ENCODE results near the gene ELP4.

Gene ELP4

DNA sequence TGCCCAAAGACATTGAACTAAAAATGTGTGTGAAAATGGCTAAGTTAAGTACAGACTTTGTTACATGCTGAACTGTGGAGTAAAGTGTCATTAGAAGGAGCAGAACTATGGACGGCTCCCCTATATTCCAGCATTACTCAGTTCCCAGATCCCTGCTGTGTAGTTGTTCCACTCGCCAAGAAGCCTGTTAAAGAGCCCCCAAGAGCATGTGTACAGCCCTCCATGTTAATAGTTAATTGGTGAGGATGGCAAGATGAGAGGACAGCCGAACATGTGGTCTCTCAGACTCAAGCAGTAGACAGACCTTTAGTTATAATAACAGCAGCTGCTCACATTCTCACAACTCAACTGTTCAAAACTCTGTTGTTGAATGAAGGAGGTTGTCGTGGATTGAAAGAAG lies 127.4 kb downstream of the ELP4 start:
- Histone ChIP-seq H3K36me3 (ENCODE audit: control insufficient read depth in 2 of 2, insufficient read depth in 1 of 2, low read length in 2 of 2) (no peaks in the 10 kb centered on the region), H3K4me1 (ENCODE audit: control insufficient read depth, insufficient read depth, low read length) (no peaks in the 10 kb centered on the region), H3K4me3 (ENCODE audit: low read depth, low read length) (no peak overlapping the region), H3K9me3 (ENCODE audit: control insufficient read depth, insufficient read depth, low read depth, low read length) (no peaks in the 10 kb centered on the region), H3K27ac (ENCODE audit: extremely low read depth, low read depth, low read length) (no peak overlapping the region)
- ChIA-PET CTCF (no interaction called here), POLR2A (no interaction called here)
- TF ChIP-seq MEIS1 (CRISPR knock-in tag; IDR thresholded peaks at IDR 0.05; ENCODE audit: borderline replicate concordance) (no peak), ZNF121 (tag by site-specific recombination; IDR thresholded peaks at IDR 0.05) (no peak), ZNF558 (tag by site-specific recombination; IDR thresholded peaks at IDR 0.05) (no peak), ZNF549 (tag by site-specific recombination; IDR thresholded peaks at IDR 0.05) (no peak), PRDM1 (tag by site-specific recombination; IDR thresholded peaks at IDR 0.05) (no peak), ZNF660 (tag by site-specific recombination; IDR thresholded peaks at IDR 0.05) (no peak)
- TF ChIP-seq, protein P1, sequence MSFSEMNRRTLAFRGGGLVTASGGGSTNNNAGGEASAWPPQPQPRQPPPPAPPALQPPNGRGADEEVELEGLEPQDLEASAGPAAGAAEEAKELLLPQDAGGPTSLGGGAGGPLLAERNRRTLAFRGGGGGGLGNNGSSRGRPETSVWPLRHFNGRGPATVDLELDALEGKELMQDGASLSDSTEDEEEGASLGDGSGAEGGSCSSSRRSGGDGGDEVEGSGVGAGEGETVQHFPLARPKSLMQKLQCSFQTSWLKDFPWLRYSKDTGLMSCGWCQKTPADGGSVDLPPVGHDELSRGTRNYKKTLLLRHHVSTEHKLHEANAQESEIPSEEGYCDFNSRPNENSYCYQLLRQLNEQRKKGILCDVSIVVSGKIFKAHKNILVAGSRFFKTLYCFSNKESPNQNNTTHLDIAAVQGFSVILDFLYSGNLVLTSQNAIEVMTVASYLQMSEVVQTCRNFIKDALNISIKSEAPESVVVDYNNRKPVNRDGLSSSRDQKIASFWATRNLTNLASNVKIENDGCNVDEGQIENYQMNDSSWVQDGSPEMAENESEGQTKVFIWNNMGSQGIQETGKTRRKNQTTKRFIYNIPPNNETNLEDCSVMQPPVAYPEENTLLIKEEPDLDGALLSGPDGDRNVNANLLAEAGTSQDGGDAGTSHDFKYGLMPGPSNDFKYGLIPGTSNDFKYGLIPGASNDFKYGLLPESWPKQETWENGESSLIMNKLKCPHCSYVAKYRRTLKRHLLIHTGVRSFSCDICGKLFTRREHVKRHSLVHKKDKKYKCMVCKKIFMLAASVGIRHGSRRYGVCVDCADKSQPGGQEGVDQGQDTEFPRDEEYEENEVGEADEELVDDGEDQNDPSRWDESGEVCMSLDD (tag by site-specific recombination; IDR thresholded peaks at IDR 0.05) = no peak

DNA sequence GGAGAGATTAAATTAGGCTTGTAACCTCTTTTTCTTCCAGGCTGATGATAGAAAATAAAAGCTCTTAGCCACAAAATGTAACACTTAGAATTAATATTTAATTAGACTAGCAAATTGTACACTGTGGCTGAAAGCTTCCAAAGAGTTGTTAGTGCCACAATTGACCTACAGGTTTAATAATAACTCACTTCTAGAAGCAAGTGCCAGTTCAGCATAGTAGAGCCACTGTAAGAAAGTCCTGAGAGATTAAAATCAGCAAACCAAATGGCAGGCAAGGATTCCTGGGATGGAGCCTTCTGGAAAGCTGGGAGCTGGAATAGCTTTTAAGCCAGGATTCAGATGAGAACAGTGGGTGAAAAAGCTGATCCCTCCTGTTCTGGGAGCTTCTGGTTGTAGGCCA lies 131.0 kb downstream of the ELP4 start:
- no peak overlapping the region for H3K4me3 ChIP-seq (ENCODE audit: low read depth, low read length)
- no peaks in the 10 kb centered on the region for H3K4me1 ChIP-seq (ENCODE audit: control insufficient read depth, insufficient read depth, low read length)
- TF ChIP-seq SP7 (tag by site-specific recombination; IDR thresholded peaks at IDR 0.05) (no peak), MYNN (tag by site-specific recombination; IDR thresholded peaks at IDR 0.05; ENCODE audit: borderline replicate concordance) (no peak), MZF1 (tag by site-specific recombination; IDR thresholded peaks at IDR 0.05; ENCODE audit: borderline replicate concordance) (no peak), ZNF416 (tag by site-specific recombination; IDR thresholded peaks at IDR 0.05) (no peak), ZNF184 (tag by site-specific recombination; IDR thresholded peaks at IDR 0.05) (no peak), RBAK (tag by site-specific recombination; IDR thresholded peaks at IDR 0.05) (no peak), ZFP3 (tag by site-specific recombination; IDR thresholded peaks at IDR 0.05; ENCODE audit: low read depth) (no peak), ZNF791 (tag by site-specific recombination; IDR thresholded peaks at IDR 0.05) (no peak), ZNF202 (tag by site-specific recombination; IDR thresholded peaks at IDR 0.05; ENCODE audit: borderline replicate concordance) (no peak), ZNF2 (tag by site-specific recombination; IDR thresholded peaks at IDR 0.05) (no peak), ZNF624 (tag by site-specific recombination; IDR thresholded peaks at IDR 0.05) (no peak), SALL2 (tag by site-specific recombination; IDR thresholded peaks at IDR 0.05; ENCODE audit: borderline replicate concordance) (no peak)
- TF ChIP-seq, protein P2, sequence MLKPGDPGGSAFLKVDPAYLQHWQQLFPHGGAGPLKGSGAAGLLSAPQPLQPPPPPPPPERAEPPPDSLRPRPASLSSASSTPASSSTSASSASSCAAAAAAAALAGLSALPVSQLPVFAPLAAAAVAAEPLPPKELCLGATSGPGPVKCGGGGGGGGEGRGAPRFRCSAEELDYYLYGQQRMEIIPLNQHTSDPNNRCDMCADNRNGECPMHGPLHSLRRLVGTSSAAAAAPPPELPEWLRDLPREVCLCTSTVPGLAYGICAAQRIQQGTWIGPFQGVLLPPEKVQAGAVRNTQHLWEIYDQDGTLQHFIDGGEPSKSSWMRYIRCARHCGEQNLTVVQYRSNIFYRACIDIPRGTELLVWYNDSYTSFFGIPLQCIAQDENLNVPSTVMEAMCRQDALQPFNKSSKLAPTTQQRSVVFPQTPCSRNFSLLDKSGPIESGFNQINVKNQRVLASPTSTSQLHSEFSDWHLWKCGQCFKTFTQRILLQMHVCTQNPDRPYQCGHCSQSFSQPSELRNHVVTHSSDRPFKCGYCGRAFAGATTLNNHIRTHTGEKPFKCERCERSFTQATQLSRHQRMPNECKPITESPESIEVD (tag by site-specific recombination; IDR thresholded peaks at IDR 0.05) = no peak
- TF ChIP-seq, protein P3, sequence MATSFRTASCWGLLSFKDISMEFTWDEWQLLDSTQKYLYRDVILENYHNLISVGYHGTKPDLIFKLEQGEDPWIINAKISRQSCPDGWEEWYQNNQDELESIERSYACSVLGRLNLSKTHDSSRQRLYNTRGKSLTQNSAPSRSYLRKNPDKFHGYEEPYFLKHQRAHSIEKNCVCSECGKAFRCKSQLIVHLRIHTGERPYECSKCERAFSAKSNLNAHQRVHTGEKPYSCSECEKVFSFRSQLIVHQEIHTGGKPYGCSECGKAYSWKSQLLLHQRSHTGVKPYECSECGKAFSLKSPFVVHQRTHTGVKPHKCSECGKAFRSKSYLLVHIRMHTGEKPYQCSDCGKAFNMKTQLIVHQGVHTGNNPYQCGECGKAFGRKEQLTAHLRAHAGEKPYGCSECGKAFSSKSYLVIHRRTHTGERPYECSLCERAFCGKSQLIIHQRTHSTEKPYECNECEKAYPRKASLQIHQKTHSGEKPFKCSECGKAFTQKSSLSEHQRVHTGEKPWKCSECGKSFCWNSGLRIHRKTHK (tag by site-specific recombination; IDR thresholded peaks at IDR 0.05) = no peak
- H3K9me3 ChIP-seq (ENCODE audit: control insufficient read depth, insufficient read depth, low read depth, low read length) = no peaks in the 10 kb centered on the region
- CTCF ChIA-PET = interaction anchor here (0.6 to 2.3 kb wide), 31 partner anchors 9 to 680 kb away, joined by 3 to 21 read pairs (median 4); no protein-coding TSS in a partner anchor
- H3K36me3 ChIP-seq (ENCODE audit: control insufficient read depth in 2 of 2, insufficient read depth in 1 of 2, low read length in 2 of 2) = no peaks in the 10 kb centered on the region
- H3K27ac ChIP-seq (ENCODE audit: extremely low read depth, low read depth, low read length) = no peak overlapping the region
- POLR2A ChIA-PET = no interaction called here

Measured in HEK293 (cell line).